Activated CD4-positive, alpha-beta T cell treated with anti-CD3 and anti-CD28 coated beads for 24 hours (primary cell): ENCODE measurements around the gene CXXC4.
A peak's percentile ranks its signal among the peaks of the same experiment; 100 is the strongest.

ENCODE experiments used
- DNase-seq, 2 donors: peaks; one replicate each; pipeline ENCODE4 v3.0.0-alpha.2; 2020; ENCODE audit warnings: low read depth in 2 of 2

CXXC4 gene

GRCh38 chr4:104494822-104495559 lies at the start of gene CXXC4:
Gene CXXC4 (minus strand): TSS chr4:104494894. CDS start chr4:104491802, 3,092 bp downstream.
- DNase-seq, result no peak

GRCh38 chr4:104533156-104533555 lies 38.5 kb upstream of the CXXC4 start:
- DNase-seq, result no peak

- no peak for DNase-seq
Observed at GRCh38 chr4:104532677-104533076, 38.0 kb upstream of the CXXC4 start.

- DNase-seq, result no peak
Observed at GRCh38 chr4:104531390-104531789, 36.7 kb upstream of the CXXC4 start.

- DNase-seq, result no peak
Observed at GRCh38 chr4:104530426-104530825, 35.7 kb upstream of the CXXC4 start.

- no peak for DNase-seq
Observed at GRCh38 chr4:104524591-104524990, 29.9 kb upstream of the CXXC4 start.

- DNase-seq, result no peak
Observed at GRCh38 chr4:104524026-104524425, 29.3 kb upstream of the CXXC4 start.

- no peak for DNase-seq
Observed at GRCh38 chr4:104519588-104519987, 24.9 kb upstream of the CXXC4 start.

- no peak for DNase-seq
Observed at GRCh38 chr4:104516884-104517283, 22.2 kb upstream of the CXXC4 start.

GRCh38 chr4:104508224-104508623 lies 13.5 kb upstream of the CXXC4 start:
- DNase-seq, result no peak

- DNase-seq, result no peak
Observed at GRCh38 chr4:104507112-104507511, 12.4 kb upstream of the CXXC4 start.

GRCh38 chr4:104504536-104504935 lies 9.8 kb upstream of the CXXC4 start:
- no peak for DNase-seq

GRCh38 chr4:104502471-104502870 lies 7.8 kb upstream of the CXXC4 start:
- no peak for DNase-seq

- DNase-seq, result no peak
Observed at GRCh38 chr4:104501290-104501689, 6.6 kb upstream of the CXXC4 start.

- no peak for DNase-seq
Observed at GRCh38 chr4:104500442-104500841, 5.7 kb upstream of the CXXC4 start.

GRCh38 chr4:104494185-104494584 lies 509 bp downstream of the CXXC4 start:
- DNase-seq, result no peak

- DNase-seq, result no peak
Observed at GRCh38 chr4:104493081-104493831, 1.4 kb downstream of the CXXC4 start.

- no peak for DNase-seq
Observed at GRCh38 chr4:104492183-104492771, 2.4 kb downstream of the CXXC4 start.

GRCh38 chr4:104491481-104492182 lies 3.1 kb downstream of the CXXC4 start:
- DNase-seq, result no peak

GRCh38 chr4:104490770-104491480 lies 3.8 kb downstream of the CXXC4 start:
- peak in 1 of 2 donors; percentile 6 for DNase-seq

GRCh38 chr4:104490096-104490769 lies 4.5 kb downstream of the CXXC4 start:
- no peak for DNase-seq
